ENCODE measurements around the gene EPHA7. TPM values are rescaled to one million over a fixed set of nuclear protein-coding genes. Genes with fewer than 3 reads are reported as not detected.

Gene EPHA7
- total RNA-seq, 1 experiment from 2014 or later: not detected

GRCh38 chr6:93307505-93308409 lies 111.6 kb downstream of the EPHA7 start:
- DNase-seq (ENCODE audit: unreplicated experiment): no peak
- POLR2A ChIA-PET: interaction anchor here (0.6 kb wide), 1 partner anchor 17 kb away, joined by 5 read pairs; no protein-coding TSS in a partner anchor
- no peaks in the 10 kb centered on the region for H3K9me3 Mint-ChIP-seq (ENCODE audit: unreplicated experiment)
- no peaks in the 10 kb centered on the region for H3K4me1 Mint-ChIP-seq (ENCODE audit: insufficient read depth, unreplicated experiment)
- TF ChIP-seq, protein P1, sequence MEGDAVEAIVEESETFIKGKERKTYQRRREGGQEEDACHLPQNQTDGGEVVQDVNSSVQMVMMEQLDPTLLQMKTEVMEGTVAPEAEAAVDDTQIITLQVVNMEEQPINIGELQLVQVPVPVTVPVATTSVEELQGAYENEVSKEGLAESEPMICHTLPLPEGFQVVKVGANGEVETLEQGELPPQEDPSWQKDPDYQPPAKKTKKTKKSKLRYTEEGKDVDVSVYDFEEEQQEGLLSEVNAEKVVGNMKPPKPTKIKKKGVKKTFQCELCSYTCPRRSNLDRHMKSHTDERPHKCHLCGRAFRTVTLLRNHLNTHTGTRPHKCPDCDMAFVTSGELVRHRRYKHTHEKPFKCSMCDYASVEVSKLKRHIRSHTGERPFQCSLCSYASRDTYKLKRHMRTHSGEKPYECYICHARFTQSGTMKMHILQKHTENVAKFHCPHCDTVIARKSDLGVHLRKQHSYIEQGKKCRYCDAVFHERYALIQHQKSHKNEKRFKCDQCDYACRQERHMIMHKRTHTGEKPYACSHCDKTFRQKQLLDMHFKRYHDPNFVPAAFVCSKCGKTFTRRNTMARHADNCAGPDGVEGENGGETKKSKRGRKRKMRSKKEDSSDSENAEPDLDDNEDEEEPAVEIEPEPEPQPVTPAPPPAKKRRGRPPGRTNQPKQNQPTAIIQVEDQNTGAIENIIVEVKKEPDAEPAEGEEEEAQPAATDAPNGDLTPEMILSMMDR (IDR thresholded peaks at IDR 0.05; ENCODE audit: unreplicated experiment): no peak
- H3K27me3 Mint-ChIP-seq (ENCODE audit: insufficient read depth, unreplicated experiment): peaks cover 31% of the 10 kb centered on the region
- no peaks in the 10 kb centered on the region for H3K36me3 Mint-ChIP-seq (ENCODE audit: insufficient read depth, unreplicated experiment)
- no peak overlapping the region for H3K27ac Mint-ChIP-seq (ENCODE audit: low read depth, unreplicated experiment)
- no peak overlapping the region for H3K4me3 Mint-ChIP-seq (ENCODE audit: unreplicated experiment)
- intact Hi-C loops (cut with micrococcal nuclease): no loop called here
- no TSS peak for BruUV-seq (replicated peaks)
- CTCF ChIA-PET: interaction anchor here (0.7 kb wide), 1 partner anchor 1785 kb away, joined by 4 read pairs; no protein-coding TSS in a partner anchor

GRCh38 chr6:93305088-93305487 lies 114.3 kb downstream of the EPHA7 start:
- TF ChIP-seq, protein P1 (IDR thresholded peaks at IDR 0.05; ENCODE audit: unreplicated experiment): no peak
- POLR2A ChIA-PET: no interaction called here
- H3K4me1 Mint-ChIP-seq (ENCODE audit: insufficient read depth, unreplicated experiment): no peaks in the 10 kb centered on the region
- CTCF ChIA-PET: interaction anchor here (0.7 kb wide), 1 partner anchor 1976 kb away, joined by 3 read pairs; no protein-coding TSS in a partner anchor
- no peak overlapping the region for H3K4me3 Mint-ChIP-seq (ENCODE audit: unreplicated experiment)
- intact Hi-C loops (cut with micrococcal nuclease): no loop called here
- DNase-seq (ENCODE audit: unreplicated experiment): no peak
- H3K27me3 Mint-ChIP-seq (ENCODE audit: insufficient read depth, unreplicated experiment): peaks cover 40% of the 10 kb centered on the region
- no peak overlapping the region for H3K27ac Mint-ChIP-seq (ENCODE audit: low read depth, unreplicated experiment)
- no peaks in the 10 kb centered on the region for H3K9me3 Mint-ChIP-seq (ENCODE audit: unreplicated experiment)
- no TSS peak for BruUV-seq (replicated peaks)
- H3K36me3 Mint-ChIP-seq (ENCODE audit: insufficient read depth, unreplicated experiment): no peaks in the 10 kb centered on the region

- no TSS peak for BruUV-seq (replicated peaks)
- ChIA-PET CTCF (interaction anchor here (0.7 kb wide), 1 partner anchor 1976 kb away, joined by 3 read pairs; no protein-coding TSS in a partner anchor), POLR2A (no interaction called here)
- H3K9me3 Mint-ChIP-seq (ENCODE audit: unreplicated experiment): no peaks in the 10 kb centered on the region
- TF ChIP-seq, protein P1 (IDR thresholded peaks at IDR 0.05; ENCODE audit: unreplicated experiment): no peak
- no peak overlapping the region for H3K27ac Mint-ChIP-seq (ENCODE audit: low read depth, unreplicated experiment)
- no peaks in the 10 kb centered on the region for H3K4me1 Mint-ChIP-seq (ENCODE audit: insufficient read depth, unreplicated experiment)
- peaks cover 40% of the 10 kb centered on the region for H3K27me3 Mint-ChIP-seq (ENCODE audit: insufficient read depth, unreplicated experiment)
- intact Hi-C loops (cut with micrococcal nuclease): no loop called here
- no peaks in the 10 kb centered on the region for H3K36me3 Mint-ChIP-seq (ENCODE audit: insufficient read depth, unreplicated experiment)
- no peak for DNase-seq (ENCODE audit: unreplicated experiment)
- H3K4me3 Mint-ChIP-seq (ENCODE audit: unreplicated experiment): no peak overlapping the region
Observed at GRCh38 chr6:93304505-93304904, 114.9 kb downstream of the EPHA7 start.

- Mint-ChIP-seq H3K4me1 (ENCODE audit: insufficient read depth, unreplicated experiment) (no peaks in the 10 kb centered on the region), H3K36me3 (ENCODE audit: insufficient read depth, unreplicated experiment) (no peaks in the 10 kb centered on the region), H3K27ac (ENCODE audit: low read depth, unreplicated experiment) (no peak overlapping the region), H3K27me3 (ENCODE audit: insufficient read depth, unreplicated experiment) (peaks cover 42% of the 10 kb centered on the region), H3K4me3 (ENCODE audit: unreplicated experiment) (no peak overlapping the region), H3K9me3 (ENCODE audit: unreplicated experiment) (no peaks in the 10 kb centered on the region)
- DNase-seq (ENCODE audit: unreplicated experiment): no peak
- TF ChIP-seq, protein P1 (IDR thresholded peaks at IDR 0.05; ENCODE audit: unreplicated experiment): no peak
- intact Hi-C loops (cut with micrococcal nuclease): no loop called here
- ChIA-PET POLR2A (interaction anchor here (0.7 kb wide), 1 partner anchor 124 kb away, joined by 3 read pairs; no protein-coding TSS in a partner anchor), CTCF (no interaction called here)
- BruUV-seq (replicated peaks): no TSS peak
Observed at GRCh38 chr6:93300661-93301060, 118.7 kb downstream of the EPHA7 start.
